K562 (cell line): ENCODE results near the gene NAA38. TPM values are rescaled to one million over a fixed set of nuclear protein-coding genes. Genes with fewer than 3 reads are reported as not detected.

Experiments used
- ARID3A ChIP-seq: IDR thresholded peaks from 2 replicates; pipeline ENCODE4 v1.6.1; 2012; ENCODE audit warnings: low read depth, low read length, improper control_type of control experiment, borderline replicate concordance
- CBFB ChIP-seq: sonication (generic); formaldehyde crosslinking; IDR thresholded peaks from 2 replicates; pipeline ENCODE4 v1.4.0; 2020; ENCODE audit warnings: mild to moderate bottlenecking, missing genetic modification reagents
- CREB3L1 ChIP-seq: fragments of 450-650 bp; IDR thresholded peaks from 2 replicates; pipeline ENCODE4 v1.6.1; 2014; ENCODE audit warnings: low read depth, mild to moderate bottlenecking, moderate library complexity, borderline replicate concordance
- CSDE1 ChIP-seq, 2 experiments: fragments of 450-650 bp; IDR thresholded peaks; 2 replicates each; pipeline ENCODE4 v1.6.1; 2016; ENCODE audit warnings: mild to moderate bottlenecking in 1 of 2
- GABPB2 ChIP-seq: fragments of 250-450 bp; sonication (Bioruptor Pico); conservative IDR thresholded peaks from 2 replicates; pipeline ENCODE4 v1.5.1; 2021; ENCODE audit warnings: mild to moderate bottlenecking
- KDM5B ChIP-seq: fragments of 200-600 bp; sonication (generic); IDR thresholded peaks from 2 replicates; pipeline ENCODE4 v1.6.1; 2012; ENCODE audit warnings: low read depth, mild to moderate bottlenecking, moderate library complexity, low read length, control low read depth, inconsistent platforms; ENCODE audit not compliant: insufficient replicate concordance
- NFE2L1 ChIP-seq: fragments of 450-650 bp; IDR thresholded peaks from 2 replicates; pipeline ENCODE4 v1.6.1; 2016; ENCODE audit warnings: missing genetic modification characterization, low read depth, mild to moderate bottlenecking, missing compliant biosample characterization, moderate library complexity, borderline replicate concordance
- RBM25 ChIP-seq: fragments of 200-400 bp; formaldehyde crosslinking; IDR thresholded peaks from 2 replicates; pipeline ENCODE4 v1.6.1; 2018; ENCODE audit warnings: low read length, low read depth, moderate library complexity; ENCODE audit not compliant: severe bottlenecking
- SOX6 ChIP-seq: fragments of 450-650 bp; IDR thresholded peaks from 2 replicates; pipeline ENCODE4 v1.6.1; 2014; ENCODE audit warnings: mild to moderate bottlenecking
- STAT5A ChIP-seq: IDR thresholded peaks from 2 replicates; pipeline ENCODE4 v1.6.1; 2012; ENCODE audit warnings: low read length, inconsistent platforms, borderline replicate concordance
- TAF9B ChIP-seq: fragments of 450-650 bp; IDR thresholded peaks from 2 replicates; pipeline ENCODE4 v1.6.1; 2018; ENCODE audit warnings: mild to moderate bottlenecking; ENCODE audit not compliant: partially characterized antibody
- TFE3 ChIP-seq: fragments of 450-650 bp; formaldehyde crosslinking; IDR thresholded peaks from 2 replicates; pipeline ENCODE4 v1.4.0; 2020; ENCODE audit warnings: mild to moderate bottlenecking, mixed read lengths
- ZNF184 ChIP-seq: sonication (generic); formaldehyde crosslinking; IDR thresholded peaks from 2 replicates; pipeline ENCODE4 v1.5.0; 2020; ENCODE audit warnings: missing genetic modification reagents
- polyA plus RNA-seq, 8 experiments: library from polyadenylated mRNA; depleted of rRNA in 4 of 8; stranded (reverse) in 5 of 8; unstranded in 3 of 8; fragments of >200 nt; fragmentation: Nextera tagmentation in 2 of 8; fragmentation: Illumina TruSeq in 1 of 8; extraction: Ambion mirVana in 2 of 8; extraction: Trizol in 1 of 8; gene quantifications; 2 replicates each; pipeline versions ENCODE4 v1.2.1 to v1.2.3, GENCODE V29; 2011 to 2014; ENCODE audit warnings: inconsistent platforms in 1 of 8, missing spikeins in 1 of 8
- total RNA-seq, 7 experiments: library from RNA; depleted of rRNA in 6 of 7; stranded (reverse); fragments of >200 nt in 6 of 7; fragmentation: Illumina TruSeq in 2 of 7; extraction: Trizol in 2 of 7; gene quantifications; 2 replicates each; pipeline versions ENCODE4 v1.2.1 to v1.2.3, GENCODE V29; 2011 to 2021; ENCODE audit warnings: low replicate concordance in 1 of 7
- TF ChIP-seq, protein P1 (sequence below): fragments of 450-650 bp; IDR thresholded peaks from one replicate; pipeline ENCODE4 v1.6.1; 2018; ENCODE audit warnings: mild to moderate bottlenecking, moderate library complexity; ENCODE audit not compliant: partially characterized antibody
- TF ChIP-seq, protein P2 (sequence below): fragments of 250-450 bp; sonication (Bioruptor Pico); IDR thresholded peaks from 2 replicates; pipeline ENCODE4 v1.4.0; 2020
- TF ChIP-seq, protein P3 (sequence below): fragments of 450-650 bp; IDR thresholded peaks from 2 replicates; pipeline ENCODE4 v1.7.1; 2018; ENCODE audit warnings: mild to moderate bottlenecking, low read depth; ENCODE audit not compliant: partially characterized antibody

The NAA38 gene
- total and polyA plus RNA-seq, 9 of the 15 experiments (the other 6 are each of a cell fraction or from before 2014, with no cell fraction given): 16.4 to 99.8 (median 57.3) TPM

GRCh38 chr17:7836596-7837407 is 20.6 kb downstream of the NAA38 start (continued):
- no peak for TF ChIP-seq KDM5B
- 0 out of 2 replicates have a peak, but pooled peaks have one; percentile 24 for TF ChIP-seq ARID3A
- TF ChIP-seq CBFB (CRISPR knock-in tag): no peak
- TF ChIP-seq, protein P1, sequence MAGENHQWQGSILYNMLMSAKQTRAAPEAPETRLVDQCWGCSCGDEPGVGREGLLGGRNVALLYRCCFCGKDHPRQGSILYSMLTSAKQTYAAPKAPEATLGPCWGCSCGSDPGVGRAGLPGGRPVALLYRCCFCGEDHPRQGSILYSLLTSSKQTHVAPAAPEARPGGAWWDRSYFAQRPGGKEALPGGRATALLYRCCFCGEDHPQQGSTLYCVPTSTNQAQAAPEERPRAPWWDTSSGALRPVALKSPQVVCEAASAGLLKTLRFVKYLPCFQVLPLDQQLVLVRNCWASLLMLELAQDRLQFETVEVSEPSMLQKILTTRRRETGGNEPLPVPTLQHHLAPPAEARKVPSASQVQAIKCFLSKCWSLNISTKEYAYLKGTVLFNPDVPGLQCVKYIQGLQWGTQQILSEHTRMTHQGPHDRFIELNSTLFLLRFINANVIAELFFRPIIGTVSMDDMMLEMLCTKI: no peak
- TF ChIP-seq ZNF184 (CRISPR knock-in tag): no peak
- no peak for TF ChIP-seq TFE3
- TF ChIP-seq, protein P2, sequence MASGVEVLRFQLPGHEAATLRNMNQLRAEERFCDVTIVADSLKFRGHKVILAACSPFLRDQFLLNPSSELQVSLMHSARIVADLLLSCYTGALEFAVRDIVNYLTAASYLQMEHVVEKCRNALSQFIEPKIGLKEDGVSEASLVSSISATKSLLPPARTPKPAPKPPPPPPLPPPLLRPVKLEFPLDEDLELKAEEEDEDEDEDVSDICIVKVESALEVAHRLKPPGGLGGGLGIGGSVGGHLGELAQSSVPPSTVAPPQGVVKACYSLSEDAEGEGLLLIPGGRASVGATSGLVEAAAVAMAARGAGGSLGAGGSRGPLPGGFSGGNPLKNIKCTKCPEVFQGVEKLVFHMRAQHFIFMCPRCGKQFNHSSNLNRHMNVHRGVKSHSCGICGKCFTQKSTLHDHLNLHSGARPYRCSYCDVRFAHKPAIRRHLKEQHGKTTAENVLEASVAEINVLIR: 0 out of 2 replicates have a peak, but pooled peaks have one; percentile 20
- TF ChIP-seq RBM25: no peak
- peak; percentile 95 for TF ChIP-seq TAF9B
- TF ChIP-seq NFE2L1 (tag): no peak
- TF ChIP-seq, protein P3, sequence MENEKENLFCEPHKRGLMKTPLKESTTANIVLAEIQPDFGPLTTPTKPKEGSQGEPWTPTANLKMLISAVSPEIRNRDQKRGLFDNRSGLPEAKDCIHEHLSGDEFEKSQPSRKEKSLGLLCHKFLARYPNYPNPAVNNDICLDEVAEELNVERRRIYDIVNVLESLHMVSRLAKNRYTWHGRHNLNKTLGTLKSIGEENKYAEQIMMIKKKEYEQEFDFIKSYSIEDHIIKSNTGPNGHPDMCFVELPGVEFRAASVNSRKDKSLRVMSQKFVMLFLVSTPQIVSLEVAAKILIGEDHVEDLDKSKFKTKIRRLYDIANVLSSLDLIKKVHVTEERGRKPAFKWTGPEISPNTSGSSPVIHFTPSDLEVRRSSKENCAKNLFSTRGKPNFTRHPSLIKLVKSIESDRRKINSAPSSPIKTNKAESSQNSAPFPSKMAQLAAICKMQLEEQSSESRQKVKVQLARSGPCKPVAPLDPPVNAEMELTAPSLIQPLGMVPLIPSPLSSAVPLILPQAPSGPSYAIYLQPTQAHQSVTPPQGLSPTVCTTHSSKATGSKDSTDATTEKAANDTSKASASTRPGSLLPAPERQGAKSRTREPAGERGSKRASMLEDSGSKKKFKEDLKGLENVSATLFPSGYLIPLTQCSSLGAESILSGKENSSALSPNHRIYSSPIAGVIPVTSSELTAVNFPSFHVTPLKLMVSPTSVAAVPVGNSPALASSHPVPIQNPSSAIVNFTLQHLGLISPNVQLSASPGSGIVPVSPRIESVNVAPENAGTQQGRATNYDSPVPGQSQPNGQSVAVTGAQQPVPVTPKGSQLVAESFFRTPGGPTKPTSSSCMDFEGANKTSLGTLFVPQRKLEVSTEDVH: peak; percentile 42
- peak; percentile 65 for TF ChIP-seq STAT5A
- TF ChIP-seq GABPB2 (CRISPR knock-in tag): no peak
- TF ChIP-seq SOX6: peak; percentile 80
- TF ChIP-seq CREB3L1: peak; percentile 42; the same call in 1 of the 2 replicates
- TF ChIP-seq CSDE1 (IDR thresholded peaks at IDR 0.05): peak in 1 of 2 experiments; percentile 67; a peak in 2 of 4 replicates
